Measurements from ENCODE around the gene WRNIP1. TPM values are rescaled to one million over a fixed set of nuclear protein-coding genes. Genes with fewer than 3 reads are reported as not detected.

WRNIP1 gene
- total and polyA plus RNA-seq, 7 experiments from 2014 or later: 21.8 to 61.8 (median 37.8) TPM

GRCh38 chr6:2792330-2793110 is 27.3 kb downstream of the WRNIP1 start:
- peak overlapping the region in 3 of 10 donors; percentile 28 to 79 (median 47) for H3K4me3 Mint-ChIP-seq

GRCh38 chr6:2793534-2794151 is 28.4 kb downstream of the WRNIP1 start:
- ChIA-PET POLR2A (interaction anchor here (1.8 to 2.3 kb wide), 2 partner anchors 16 to 47 kb away, joined by 3 to 12 read pairs; partner anchors contain the start of gene SERPINB1), CTCF (interaction anchor here (1.0 to 1.5 kb wide), 5 partner anchors 53 to 141 kb away, joined by 3 to 6 read pairs (median 5); no protein-coding TSS in a partner anchor)
- peak overlapping the region; percentile 27 for H3K27ac ChIP-seq (ENCODE audit: low read depth, low read length)
- intact Hi-C loops (cut with micrococcal nuclease): loop anchor here in 1 of 2 donors (2.0 kb wide), 1 partner anchor 27 kb away; no protein-coding TSS in a partner anchor
- no peaks in the 10 kb centered on the region for H3K27me3 ChIP-seq (ENCODE audit: control insufficient read depth in 2 of 2, insufficient read depth in 2 of 2, low read length in 2 of 2)
- peak in 6 of 9 donors; percentile 18 to 37 (median 30) for DNase-seq
- H3K9me3 ChIP-seq (ENCODE audit: control insufficient read depth in 2 of 3, low read length in 3 of 3): no peaks in the 10 kb centered on the region
- H3K27me3 Mint-ChIP-seq: no peaks in the 10 kb centered on the region
- ATAC-seq: peak; percentile 74
- peak overlapping the region; percentile 78 to 95 (median 89) for H3K27ac Mint-ChIP-seq
- peaks cover 34 to 56% (median 42%) of the 10 kb centered on the region in 7 donors for H3K4me1 Mint-ChIP-seq
- H3K4me1 ChIP-seq (ENCODE audit: control insufficient read depth in 2 of 2, insufficient read depth in 2 of 2, low read length in 2 of 2): peaks cover 15 to 19% of the 10 kb centered on the region in 2 donors
- peak overlapping the region; percentile 41 to 79 (median 67) for H3K4me3 Mint-ChIP-seq
- no peaks in the 10 kb centered on the region for H3K36me3 ChIP-seq (ENCODE audit: control insufficient read depth in 2 of 3, insufficient read depth in 3 of 3, low read length in 3 of 3)
- H3K9me3 Mint-ChIP-seq: peaks cover 0 to 2% (median 0%) of the 10 kb centered on the region in 11 donors
- no peak overlapping the region for H3K4me3 ChIP-seq (ENCODE audit: low read length)
- peaks cover 0 to 9% (median 0%) of the 10 kb centered on the region in 5 donors for H3K36me3 Mint-ChIP-seq

More at GRCh38 chr6:2792330-2793110, 27.3 kb downstream of the WRNIP1 start:
- Histone ChIP-seq H3K27me3 (ENCODE audit: control insufficient read depth in 2 of 2, insufficient read depth in 2 of 2, low read length in 2 of 2) (no peaks in the 10 kb centered on the region), H3K36me3 (ENCODE audit: control insufficient read depth in 2 of 3, insufficient read depth in 3 of 3, low read length in 3 of 3) (peaks cover 0 to 6% (median 0%) of the 10 kb centered on the region in 3 experiments), H3K9me3 (ENCODE audit: control insufficient read depth in 2 of 3, low read length in 3 of 3) (no peaks in the 10 kb centered on the region), H3K27ac (ENCODE audit: low read depth, low read length) (peak overlapping the region; percentile 27), H3K4me3 (ENCODE audit: low read length) (no peak overlapping the region), H3K4me1 (ENCODE audit: control insufficient read depth in 2 of 2, insufficient read depth in 2 of 2, low read length in 2 of 2) (peaks cover 15 to 19% of the 10 kb centered on the region in 2 donors)
- ATAC-seq (no peak), DNase-seq (no peak)
- Mint-ChIP-seq H3K9me3 (peaks cover 0 to 2% (median 0%) of the 10 kb centered on the region in 11 donors), H3K27ac (peak overlapping the region in 8 of 9 donors; percentile 28 to 91 (median 68)), H3K4me1 (peaks cover 34 to 52% (median 42%) of the 10 kb centered on the region in 7 donors), H3K36me3 (peaks cover 1 to 13% (median 6%) of the 10 kb centered on the region in 5 donors), H3K27me3 (no peaks in the 10 kb centered on the region)
- intact Hi-C loops (cut with micrococcal nuclease): loop anchor here in 1 of 2 donors (2.0 kb wide), 1 partner anchor 26 kb away; no protein-coding TSS in a partner anchor
- POLR2A ChIA-PET: interaction anchor here (1.0 to 1.4 kb wide), 4 partner anchors 48 to 142 kb away, joined by 3 to 6 read pairs (median 4); no protein-coding TSS in a partner anchor
- CTCF ChIA-PET: interaction anchor here (1.1 to 2.6 kb wide), 13 partner anchors 21 to 262 kb away, joined by 3 to 30 read pairs (median 4); partner anchors contain the start of gene SERPINB1

GRCh38 chr6:2794171-2794730 is 29.1 kb downstream of the WRNIP1 start:
- H3K9me3 Mint-ChIP-seq: peaks cover 0 to 2% (median 0%) of the 10 kb centered on the region in 11 donors
- Histone ChIP-seq H3K36me3 (ENCODE audit: control insufficient read depth in 2 of 3, insufficient read depth in 3 of 3, low read length in 3 of 3) (no peaks in the 10 kb centered on the region), H3K27me3 (ENCODE audit: control insufficient read depth in 2 of 2, insufficient read depth in 2 of 2, low read length in 2 of 2) (no peaks in the 10 kb centered on the region), H3K9me3 (ENCODE audit: control insufficient read depth in 2 of 3, low read length in 3 of 3) (no peaks in the 10 kb centered on the region), H3K27ac (ENCODE audit: low read depth, low read length) (no peak overlapping the region), H3K4me3 (ENCODE audit: low read length) (no peak overlapping the region), H3K4me1 (ENCODE audit: control insufficient read depth in 2 of 2, insufficient read depth in 2 of 2, low read length in 2 of 2) (peaks cover 15 to 19% of the 10 kb centered on the region in 2 donors)
- DNase-seq: no peak
- H3K4me1 Mint-ChIP-seq: peaks cover 34 to 56% (median 42%) of the 10 kb centered on the region in 7 donors
- H3K27me3 Mint-ChIP-seq: no peaks in the 10 kb centered on the region
- ChIA-PET POLR2A (interaction anchor here (1.8 to 2.3 kb wide), 2 partner anchors 17 to 47 kb away, joined by 3 to 12 read pairs; partner anchors contain the start of gene SERPINB1), CTCF (interaction anchor here (1.0 to 1.5 kb wide), 4 partner anchors 52 to 141 kb away, joined by 3 to 6 read pairs (median 4); no protein-coding TSS in a partner anchor)
- no peak for ATAC-seq
- peak overlapping the region in 7 of 9 donors; percentile 81 to 95 (median 90) for H3K27ac Mint-ChIP-seq
- intact Hi-C loops (cut with micrococcal nuclease): no loop called here
- peaks cover 0 to 9% (median 0%) of the 10 kb centered on the region in 5 donors for H3K36me3 Mint-ChIP-seq
- peak overlapping the region in 5 of 10 donors; percentile 28 to 79 (median 74) for H3K4me3 Mint-ChIP-seq

GRCh38 chr6:2795162-2795561 is 30.0 kb downstream of the WRNIP1 start:
- CTCF ChIA-PET: interaction anchor here (0.7 kb wide), 1 partner anchor 29 kb away, joined by 3 read pairs; no protein-coding TSS in a partner anchor
- peaks cover 0 to 2% (median 0%) of the 10 kb centered on the region in 11 donors for H3K9me3 Mint-ChIP-seq
- POLR2A ChIA-PET: interaction anchor here (1.1 to 2.3 kb wide), 3 partner anchors 18 to 271 kb away, joined by 3 to 12 read pairs (median 4); partner anchors contain the start of gene SERPINB1
- no peak overlapping the region for H3K4me3 ChIP-seq (ENCODE audit: low read length)
- H3K36me3 Mint-ChIP-seq: peaks cover 0 to 9% (median 0%) of the 10 kb centered on the region in 5 donors
- H3K36me3 ChIP-seq (ENCODE audit: control insufficient read depth in 2 of 3, insufficient read depth in 3 of 3, low read length in 3 of 3): no peaks in the 10 kb centered on the region
- H3K27me3 Mint-ChIP-seq: no peaks in the 10 kb centered on the region
- no peak for DNase-seq
- ATAC-seq: no peak
- peaks cover 34 to 64% (median 42%) of the 10 kb centered on the region in 7 donors for H3K4me1 Mint-ChIP-seq
- H3K27ac Mint-ChIP-seq: peak overlapping the region in 3 of 9 donors; percentile 10 to 28 (median 18)
- no peak overlapping the region for H3K27ac ChIP-seq (ENCODE audit: low read depth, low read length)
- no peaks in the 10 kb centered on the region for H3K9me3 ChIP-seq (ENCODE audit: control insufficient read depth in 2 of 3, low read length in 3 of 3)
- no peak overlapping the region for H3K4me3 Mint-ChIP-seq
- peaks cover 15 to 19% of the 10 kb centered on the region in 2 donors for H3K4me1 ChIP-seq (ENCODE audit: control insufficient read depth in 2 of 2, insufficient read depth in 2 of 2, low read length in 2 of 2)
- H3K27me3 ChIP-seq (ENCODE audit: control insufficient read depth in 2 of 2, insufficient read depth in 2 of 2, low read length in 2 of 2): no peaks in the 10 kb centered on the region
- intact Hi-C loops (cut with micrococcal nuclease): no loop called here

- H3K4me1 Mint-ChIP-seq: peaks cover 34 to 62% (median 37%) of the 10 kb centered on the region in 7 donors
Measured at GRCh38 chr6:2795956-2796355, 30.8 kb downstream of the WRNIP1 start.

More at GRCh38 chr6:2795956-2796355, 30.8 kb downstream of the WRNIP1 start:
- Histone ChIP-seq H3K4me3 (ENCODE audit: low read length) (no peak overlapping the region), H3K27me3 (ENCODE audit: control insufficient read depth in 2 of 2, insufficient read depth in 2 of 2, low read length in 2 of 2) (no peaks in the 10 kb centered on the region), H3K4me1 (ENCODE audit: control insufficient read depth in 2 of 2, insufficient read depth in 2 of 2, low read length in 2 of 2) (peaks cover 15 to 19% of the 10 kb centered on the region in 2 donors), H3K36me3 (ENCODE audit: control insufficient read depth in 2 of 3, insufficient read depth in 3 of 3, low read length in 3 of 3) (no peaks in the 10 kb centered on the region), H3K9me3 (ENCODE audit: control insufficient read depth in 2 of 3, low read length in 3 of 3) (no peaks in the 10 kb centered on the region), H3K27ac (ENCODE audit: low read depth, low read length) (no peak overlapping the region)
- ATAC-seq (peak; percentile 37), DNase-seq (no peak)
- no peak overlapping the region for H3K27ac Mint-ChIP-seq
- POLR2A ChIA-PET: interaction anchor here (1.1 kb wide), 1 partner anchor 271 kb away, joined by 4 read pairs; no protein-coding TSS in a partner anchor
- no peaks in the 10 kb centered on the region for H3K27me3 Mint-ChIP-seq
- intact Hi-C loops (cut with micrococcal nuclease): no loop called here
- H3K4me3 Mint-ChIP-seq: no peak overlapping the region
- peaks cover 0 to 9% (median 0%) of the 10 kb centered on the region in 5 donors for H3K36me3 Mint-ChIP-seq
- H3K9me3 Mint-ChIP-seq: peaks cover 0 to 2% (median 0%) of the 10 kb centered on the region in 11 donors
- CTCF ChIA-PET: interaction anchor here (0.7 kb wide), 1 partner anchor 28 kb away, joined by 3 read pairs; no protein-coding TSS in a partner anchor

All from naive thymus-derived CD4-positive, alpha-beta T cell (primary cell).